Raji (cell line): ENCODE data around the gene CCN2.

Experiments
- POLR2A ChIP-seq: IDR thresholded peaks from 2 replicates; pipeline ENCODE4 v1.6.1; 2011; ENCODE audit warnings: low read depth, low read length, control low read depth; ENCODE audit not compliant: insufficient read depth

Gene CCN2

DNA sequence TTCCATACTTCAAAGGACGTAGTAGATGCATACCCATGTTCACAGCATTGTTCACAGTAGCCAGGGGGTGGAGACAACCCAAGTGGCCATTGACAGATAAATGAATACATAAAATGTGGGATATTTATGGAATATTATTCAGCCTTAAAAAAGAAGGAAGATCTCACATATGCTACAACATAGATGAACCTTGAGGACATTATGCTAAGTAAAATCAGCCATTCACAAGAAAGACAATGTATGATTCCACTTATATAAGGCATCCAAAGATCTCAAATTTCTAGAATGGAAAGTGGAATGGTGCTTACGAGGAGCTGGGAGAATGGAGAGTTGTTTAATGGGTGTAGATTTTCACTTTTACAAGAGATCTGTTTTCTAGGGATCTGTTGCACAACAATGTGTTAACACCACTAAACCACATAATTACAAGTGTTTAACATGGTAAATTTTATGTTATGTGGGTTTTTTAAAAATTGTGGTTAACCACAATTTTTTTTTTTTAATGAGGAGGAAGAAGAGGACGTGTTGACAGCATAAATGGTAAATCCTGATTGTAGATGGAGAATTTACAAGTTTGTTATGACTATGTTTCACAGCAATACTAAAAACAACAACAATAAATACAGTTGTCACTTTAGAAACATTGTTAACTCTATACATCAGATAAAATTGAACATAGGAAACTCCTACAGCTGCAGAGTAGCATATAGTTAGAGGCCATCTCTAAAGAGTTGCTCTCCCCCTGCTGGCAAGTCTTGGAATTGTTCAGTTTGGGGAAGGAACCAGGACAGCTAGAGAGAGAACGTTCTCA is 41.6 kb downstream of the CCN2 start:
- TF ChIP-seq POLR2A: no peak

DNA sequence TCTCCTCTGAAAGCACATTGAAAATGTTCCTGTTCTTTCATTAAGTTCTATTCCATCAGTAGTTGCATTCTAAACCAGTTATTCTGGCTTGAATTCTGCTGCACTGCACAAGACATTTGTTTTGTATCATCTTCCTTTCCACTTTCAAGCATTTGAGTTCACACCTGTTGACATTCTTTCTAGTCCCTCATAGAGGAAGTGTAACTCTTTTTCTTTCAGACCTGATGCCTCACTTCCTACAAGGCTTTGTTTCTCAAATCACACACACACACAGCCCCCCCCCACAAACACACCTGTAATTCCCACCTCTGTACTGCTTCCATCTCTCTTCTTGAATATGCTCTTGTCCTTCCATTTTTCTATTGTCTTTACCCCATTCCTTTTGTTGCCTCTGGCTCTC is 50.9 kb downstream of the CCN2 start:
- no peak for TF ChIP-seq POLR2A

DNA sequence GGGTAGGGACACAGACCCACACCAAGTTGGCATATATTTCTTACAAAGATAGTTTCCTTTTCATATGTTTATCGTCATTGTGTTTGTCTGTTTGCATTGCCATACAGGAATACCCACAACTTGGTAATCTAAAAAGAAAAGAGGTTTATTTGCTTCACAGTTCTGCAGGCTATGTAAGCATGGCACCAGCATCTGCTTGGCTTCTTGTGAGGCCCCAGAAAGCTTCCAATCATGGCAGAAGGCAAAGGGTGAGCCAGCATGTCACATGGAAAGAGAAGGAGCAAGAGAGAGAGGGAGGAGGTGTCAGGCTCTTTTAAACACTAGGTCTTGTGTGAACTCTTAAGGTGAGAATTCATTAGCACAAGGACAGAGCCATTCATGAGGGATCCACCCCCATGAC is 52.5 kb downstream of the CCN2 start:
- no peak for TF ChIP-seq POLR2A
